ENCODE results near the gene DNAJC7. TPM values are rescaled to one million over a fixed set of nuclear protein-coding genes. Genes with fewer than 3 reads are reported as not detected.
"Not testable (repeated sequence)": the region's sequence is repeated elsewhere in the genome, so short reads cannot be mapped to it uniquely, and the experiment has no call there.

Gene DNAJC7
- total and polyA plus RNA-seq, 9 donors: 58.3 to 113 (median 97.7) TPM

DNA sequence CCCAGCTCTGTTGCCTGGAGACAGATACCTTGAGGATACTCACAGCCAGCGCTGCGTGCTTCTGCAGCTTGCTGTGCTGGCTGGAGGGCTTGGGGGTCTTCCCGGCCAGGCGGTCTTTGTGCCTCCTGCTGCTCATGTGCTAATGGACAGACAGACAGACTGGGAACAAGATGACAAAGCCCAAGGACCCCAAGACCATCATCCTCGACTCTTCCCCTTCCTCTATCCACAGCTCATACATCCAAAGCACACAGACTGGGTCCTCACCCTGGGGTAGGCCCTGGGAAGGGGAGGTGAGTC, 10.3 kb upstream of the DNAJC7 start:
- H3K4me3 ChIP-seq (ENCODE audit: low read length): no peak overlapping the region
- peak; percentile 58 for DNase-seq
- no peaks in the 10 kb centered on the region for H3K9me3 ChIP-seq (replicated peaks; ENCODE audit: control insufficient read depth, low read depth, low read length)
- H3K4me1 ChIP-seq (ENCODE audit: control insufficient read depth, insufficient read depth, low read length): peaks cover 46% of the 10 kb centered on the region
- peaks cover 25% of the 10 kb centered on the region for H3K36me3 ChIP-seq (ENCODE audit: control insufficient read depth, insufficient read depth, low read length)
- peak overlapping the region; percentile 71 for H3K27ac ChIP-seq (ENCODE audit: low read length)
- no peaks in the 10 kb centered on the region for H3K27me3 ChIP-seq (ENCODE audit: control insufficient read depth, insufficient read depth, low read length)
- 29% methylated on average over 4 of the region's 5 CpGs for WGBS (ENCODE audit: insufficient coverage)

DNA sequence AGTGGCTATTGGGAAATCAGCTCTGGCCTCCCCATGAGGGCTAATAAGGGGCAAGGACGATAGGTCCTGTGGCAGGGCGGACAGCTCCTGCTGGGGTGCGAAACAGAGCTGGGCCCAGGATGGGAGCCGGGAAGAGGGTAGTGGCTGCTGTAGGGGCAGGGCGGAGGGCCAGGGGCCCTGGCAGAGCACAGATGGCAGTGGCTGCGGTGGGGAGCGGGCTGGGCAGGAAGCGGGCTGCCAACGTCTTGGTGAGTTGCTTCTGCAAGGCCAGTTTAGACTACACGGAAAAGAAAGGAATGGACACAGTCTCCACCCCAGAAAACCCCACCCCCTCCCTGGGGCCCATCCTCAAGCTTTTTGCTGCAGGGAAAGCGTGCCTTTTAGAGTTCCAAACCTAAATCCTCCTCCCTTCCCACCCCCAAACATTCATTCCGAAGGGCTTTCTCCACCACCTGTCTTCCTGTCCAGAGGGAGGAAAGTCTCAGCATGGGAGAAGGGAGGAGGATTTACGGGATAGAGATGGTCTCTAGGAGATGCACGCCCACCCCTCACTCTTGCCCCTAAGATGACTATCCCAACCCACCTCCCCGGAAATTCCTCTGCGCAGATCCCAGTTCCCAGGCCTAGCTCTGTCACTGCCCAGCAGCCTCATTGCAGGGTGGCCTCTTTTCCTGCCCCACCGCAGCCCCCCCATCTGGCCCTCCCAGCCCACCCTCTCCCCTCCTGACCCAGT, 9.8 kb upstream of the DNAJC7 start:
- no peaks in the 10 kb centered on the region for H3K27me3 ChIP-seq (ENCODE audit: control insufficient read depth, insufficient read depth, low read length)
- peaks cover 46% of the 10 kb centered on the region for H3K4me1 ChIP-seq (ENCODE audit: control insufficient read depth, insufficient read depth, low read length)
- H3K9me3 ChIP-seq (replicated peaks; ENCODE audit: control insufficient read depth, low read depth, low read length): no peaks in the 10 kb centered on the region
- H3K4me3 ChIP-seq (ENCODE audit: low read length): no peak overlapping the region
- peaks cover 30% of the 10 kb centered on the region for H3K36me3 ChIP-seq (ENCODE audit: control insufficient read depth, insufficient read depth, low read length)
- peak; percentile 72 for DNase-seq
- peak overlapping the region; percentile 49 for H3K27ac ChIP-seq (ENCODE audit: low read length)
- WGBS (ENCODE audit: insufficient coverage): 31% methylated on average over 9 of the region's 17 CpGs

DNA sequence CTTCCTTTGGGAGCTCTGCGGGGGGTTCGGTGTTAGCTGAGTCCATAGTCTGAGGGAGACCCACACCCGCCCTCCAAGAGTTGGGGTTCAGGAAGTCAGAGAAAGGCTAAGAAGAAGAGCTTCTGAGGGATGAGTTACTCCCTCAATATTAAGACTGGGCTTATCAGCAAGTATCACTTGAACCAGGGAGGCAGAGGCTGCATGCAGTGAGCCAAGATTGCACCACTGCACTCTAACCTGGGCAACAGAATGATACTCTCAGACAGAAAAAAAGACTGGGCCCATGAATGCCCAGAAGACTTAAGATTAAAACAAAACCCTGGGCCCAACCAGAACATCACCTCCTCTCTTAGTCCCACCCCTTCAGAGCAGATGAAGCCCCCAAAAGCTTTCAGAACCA, 8.7 kb upstream of the DNAJC7 start:
- WGBS (ENCODE audit: insufficient coverage): no CpG with 5 or more reads among the region's 3 CpGs
- peaks cover 48% of the 10 kb centered on the region for H3K4me1 ChIP-seq (ENCODE audit: control insufficient read depth, insufficient read depth, low read length)
- no peak for DNase-seq
- H3K27me3 ChIP-seq (ENCODE audit: control insufficient read depth, insufficient read depth, low read length): no peaks in the 10 kb centered on the region
- H3K9me3 ChIP-seq (replicated peaks; ENCODE audit: control insufficient read depth, low read depth, low read length): no peaks in the 10 kb centered on the region
- H3K27ac ChIP-seq (ENCODE audit: low read length): no peak overlapping the region
- H3K4me3 ChIP-seq (ENCODE audit: low read length): no peak overlapping the region
- peaks cover 37% of the 10 kb centered on the region for H3K36me3 ChIP-seq (ENCODE audit: control insufficient read depth, insufficient read depth, low read length)

DNA sequence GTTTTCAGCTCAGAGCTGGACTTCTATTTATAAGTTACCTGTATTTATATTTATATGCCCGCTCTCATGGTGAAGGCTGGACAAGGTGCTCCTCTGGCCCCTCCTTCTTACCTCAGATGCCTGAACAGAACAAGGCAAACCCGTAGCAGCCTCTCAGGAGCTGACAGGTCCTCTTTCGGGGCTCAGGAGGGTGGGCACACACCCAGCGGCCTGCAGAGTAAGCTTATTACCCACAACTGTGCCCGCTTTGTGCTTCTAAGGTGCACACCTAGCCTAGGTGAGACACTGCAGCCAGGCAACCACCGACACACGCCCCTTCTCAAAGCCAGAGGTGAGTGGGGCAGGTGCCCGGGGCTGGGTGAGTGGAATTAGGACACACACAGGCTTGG, 7.9 kb upstream of the DNAJC7 start:
- Histone ChIP-seq H3K36me3 (ENCODE audit: control insufficient read depth, insufficient read depth, low read length) (peaks cover 37% of the 10 kb centered on the region), H3K27me3 (ENCODE audit: control insufficient read depth, insufficient read depth, low read length) (no peaks in the 10 kb centered on the region), H3K27ac (ENCODE audit: low read length) (no peak overlapping the region), H3K4me3 (ENCODE audit: low read length) (no peak overlapping the region), H3K9me3 (replicated peaks; ENCODE audit: control insufficient read depth, low read depth, low read length) (no peaks in the 10 kb centered on the region), H3K4me1 (ENCODE audit: control insufficient read depth, insufficient read depth, low read length) (peaks cover 55% of the 10 kb centered on the region)
- DNase-seq: no peak
- WGBS (ENCODE audit: insufficient coverage): 74% methylated on average over 4 of the region's 8 CpGs

DNA sequence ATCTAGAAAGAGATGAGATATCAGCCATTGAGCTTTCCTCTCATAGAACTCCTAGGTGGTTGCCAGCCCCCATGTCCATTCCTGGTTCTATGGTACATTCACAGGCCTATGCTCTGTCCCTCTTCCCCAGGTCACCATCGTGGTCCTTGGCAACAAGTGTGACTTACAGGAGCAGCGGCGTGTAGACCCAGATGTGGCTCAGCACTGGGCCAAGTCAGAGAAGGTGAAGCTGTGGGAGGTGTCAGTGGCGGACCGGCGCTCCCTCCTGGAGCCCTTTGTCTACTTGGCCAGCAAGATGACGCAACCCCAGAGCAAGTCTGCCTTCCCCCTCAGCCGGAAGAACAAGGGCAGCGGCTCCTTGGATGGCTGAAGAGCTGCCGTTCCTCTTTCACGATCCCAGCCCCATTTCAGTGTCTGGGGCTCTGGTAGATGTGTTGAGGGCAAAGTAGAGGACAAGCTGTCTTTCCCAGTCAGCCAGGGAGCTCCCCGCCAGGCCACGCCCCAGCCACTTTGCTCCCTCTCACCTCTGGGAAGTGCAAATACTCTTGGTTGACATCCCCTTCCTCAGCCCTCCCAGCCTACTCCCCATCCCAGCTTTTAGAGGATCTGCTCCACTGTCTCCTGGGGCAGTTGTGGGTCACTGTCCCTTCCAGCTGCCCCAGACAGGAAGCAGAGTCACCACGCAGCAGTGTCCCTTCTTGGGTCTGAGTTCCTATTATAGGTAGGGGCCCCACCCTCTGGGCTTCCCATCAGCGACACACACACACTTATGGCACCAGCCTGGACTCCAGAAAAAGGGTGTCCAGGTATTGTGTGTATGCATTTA, 6.5 kb upstream of the DNAJC7 start:
- peak; percentile 42 for DNase-seq
- H3K9me3 ChIP-seq (replicated peaks; ENCODE audit: control insufficient read depth, low read depth, low read length): no peaks in the 10 kb centered on the region
- H3K4me3 ChIP-seq (ENCODE audit: low read length): no peak overlapping the region
- peaks cover 35% of the 10 kb centered on the region for H3K36me3 ChIP-seq (ENCODE audit: control insufficient read depth, insufficient read depth, low read length)
- WGBS (ENCODE audit: insufficient coverage): 86% methylated on average over 9 of the region's 15 CpGs
- peaks cover 50% of the 10 kb centered on the region for H3K4me1 ChIP-seq (ENCODE audit: control insufficient read depth, insufficient read depth, low read length)
- H3K27ac ChIP-seq (ENCODE audit: low read length): peak overlapping the region; percentile 52
- no peaks in the 10 kb centered on the region for H3K27me3 ChIP-seq (ENCODE audit: control insufficient read depth, insufficient read depth, low read length)

DNA sequence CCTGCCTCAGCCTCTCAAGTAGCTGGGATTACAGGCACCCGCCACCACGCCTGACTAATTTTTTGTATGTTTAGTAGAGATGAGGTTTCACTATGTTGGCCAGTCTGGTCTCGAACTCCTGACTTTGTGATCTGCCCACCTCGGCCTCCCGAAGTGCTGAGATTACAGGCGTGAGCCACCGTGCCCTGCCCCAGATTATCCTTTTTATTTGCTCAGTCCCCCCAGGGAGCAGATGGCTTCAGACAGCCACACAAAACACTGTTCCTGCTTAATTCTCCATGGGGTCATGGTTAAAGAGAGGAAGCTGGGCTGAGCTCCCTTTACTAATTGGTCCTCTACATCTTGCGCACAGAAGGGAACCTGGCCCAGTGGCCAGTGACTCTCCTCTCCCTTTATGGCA, 3.6 kb upstream of the DNAJC7 start:
- not testable (repeated sequence) for DNase-seq; H3K27me3 ChIP-seq (ENCODE audit: control insufficient read depth, insufficient read depth, low read length); H3K9me3 ChIP-seq (replicated peaks; ENCODE audit: control insufficient read depth, low read depth, low read length); H3K27ac ChIP-seq (ENCODE audit: low read length)
- peaks cover 35% of the 10 kb centered on the region for H3K36me3 ChIP-seq (ENCODE audit: control insufficient read depth, insufficient read depth, low read length)
- WGBS (ENCODE audit: insufficient coverage): no CpG with 5 or more reads among the region's 8 CpGs
- peaks cover 39% of the 10 kb centered on the region for H3K4me1 ChIP-seq (ENCODE audit: control insufficient read depth, insufficient read depth, low read length)
- H3K4me3 ChIP-seq (ENCODE audit: low read length): peak overlapping the region; percentile 86

DNA sequence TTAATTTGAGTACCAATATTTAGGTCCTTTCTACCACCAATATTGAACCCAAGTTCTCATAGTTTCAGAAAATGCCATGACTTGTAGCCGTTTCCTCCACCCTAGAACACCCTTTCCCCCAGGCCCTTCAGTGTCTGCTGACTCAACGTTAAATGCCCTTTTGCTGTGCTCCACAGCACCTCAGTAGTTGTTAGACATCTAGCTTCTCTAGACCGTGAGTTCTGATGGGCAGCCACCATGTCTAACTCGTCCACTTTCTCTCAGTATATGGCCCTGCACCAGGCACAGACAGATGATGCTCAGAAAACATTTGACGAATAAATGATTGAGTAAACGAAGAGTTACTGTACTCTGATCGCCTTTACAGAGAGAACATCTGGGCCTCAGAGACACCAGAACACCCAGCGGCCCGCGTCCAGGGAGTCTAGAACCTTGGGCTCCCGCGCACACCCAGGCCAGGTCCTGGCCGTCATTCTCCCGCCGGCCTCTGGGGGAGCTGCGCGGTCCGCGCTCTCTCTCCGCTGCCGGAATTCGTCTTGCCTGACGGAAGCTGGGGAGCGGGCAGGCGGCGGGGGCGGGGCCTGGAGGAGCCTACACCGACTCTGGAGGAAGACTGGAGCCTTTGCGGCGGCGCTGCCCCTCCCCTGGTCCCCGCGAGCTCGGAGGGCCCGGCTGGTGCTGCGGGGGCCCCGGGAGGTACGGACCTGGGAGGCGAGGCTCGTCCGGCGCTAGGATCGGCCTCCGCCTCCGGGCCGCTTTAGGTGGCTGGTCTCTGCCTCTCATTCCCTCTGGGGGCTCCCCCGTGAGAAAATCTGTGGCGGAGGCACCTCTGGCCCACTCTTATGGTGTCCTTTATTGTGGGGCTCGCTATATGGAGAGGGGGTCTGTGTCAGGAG, 2.5 kb upstream of the DNAJC7 start, which contains the start of gene NKIRAS2:
Gene NKIRAS2, plus strand, starts transcription at position 582 of the 896 bp plus-strand sequence. CDS start 1,488 bp downstream, outside the sequence.
- WGBS (ENCODE audit: insufficient coverage): 5% methylated on average over 48 of the region's 49 CpGs
- Histone ChIP-seq H3K4me3 (ENCODE audit: low read length) (peak within 1 kb of the TSS; percentile 86), H3K4me1 (ENCODE audit: control insufficient read depth, insufficient read depth, low read length) (peaks cover 37% of the 10 kb centered on the region)

DNA sequence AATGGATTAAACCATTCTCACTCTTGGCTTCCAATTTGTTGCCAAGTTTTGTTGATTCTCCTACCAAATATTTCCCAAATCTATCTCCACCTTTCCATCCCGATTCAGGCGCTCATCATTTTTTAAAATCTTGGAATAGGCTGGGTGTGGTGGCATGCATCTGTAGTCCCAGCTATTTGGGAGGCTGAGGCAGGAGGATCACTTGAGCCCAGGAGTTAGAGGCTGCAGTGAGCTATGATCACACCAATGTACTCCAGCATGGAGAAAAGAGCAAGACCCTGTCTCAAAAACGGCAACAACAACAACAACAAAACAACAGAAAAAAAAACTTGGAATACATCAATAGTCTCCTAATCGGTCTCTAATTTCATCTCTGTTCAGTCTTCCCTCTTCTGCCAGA, 1.7 kb upstream of the DNAJC7 start:
- Histone ChIP-seq H3K27ac (ENCODE audit: low read length) (no peak overlapping the region), H3K27me3 (ENCODE audit: control insufficient read depth, insufficient read depth, low read length) (no peaks in the 10 kb centered on the region), H3K9me3 (replicated peaks; ENCODE audit: control insufficient read depth, low read depth, low read length) (no peaks in the 10 kb centered on the region), H3K4me1 (ENCODE audit: control insufficient read depth, insufficient read depth, low read length) (peaks cover 34% of the 10 kb centered on the region), H3K36me3 (ENCODE audit: control insufficient read depth, insufficient read depth, low read length) (peaks cover 30% of the 10 kb centered on the region), H3K4me3 (ENCODE audit: low read length) (no peak overlapping the region)
- no CpG with 5 or more reads among the region's 4 CpGs for WGBS (ENCODE audit: insufficient coverage)
- DNase-seq: no peak

More for the DNA sequence above, 2.5 kb upstream of the DNAJC7 start, which contains the start of gene NKIRAS2:
- no peaks in the 10 kb centered on the region for H3K27me3 ChIP-seq (ENCODE audit: control insufficient read depth, insufficient read depth, low read length)
- DNase-seq: peak; percentile 95
- no peaks in the 10 kb centered on the region for H3K9me3 ChIP-seq (replicated peaks; ENCODE audit: control insufficient read depth, low read depth, low read length)
- H3K36me3 ChIP-seq (ENCODE audit: control insufficient read depth, insufficient read depth, low read length): peaks cover 31% of the 10 kb centered on the region
- peak within 1 kb of the TSS; percentile 81 for H3K27ac ChIP-seq (ENCODE audit: low read length)

DNA sequence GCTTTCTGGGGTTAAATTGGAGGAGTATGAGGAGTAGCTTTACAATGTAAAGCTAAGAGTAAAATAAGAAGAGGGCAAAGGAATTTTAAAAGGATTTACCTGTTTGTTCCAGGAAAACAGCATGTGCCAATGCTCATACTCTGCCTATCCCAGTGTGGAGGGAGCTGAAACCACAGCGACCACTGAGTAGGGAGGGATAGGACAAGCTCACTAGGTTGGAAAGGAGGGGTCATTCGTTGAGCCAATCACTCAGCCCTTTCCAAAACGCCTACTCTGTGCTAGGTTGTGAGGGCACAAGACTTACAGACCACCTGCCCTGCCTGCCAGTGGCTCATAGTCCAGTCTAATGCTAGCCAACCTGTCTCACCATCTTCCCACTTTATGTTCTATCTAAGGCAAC, 1.1 kb upstream of the DNAJC7 start:
- Histone ChIP-seq H3K4me3 (ENCODE audit: low read length) (peak overlapping the region; percentile 63), H3K36me3 (ENCODE audit: control insufficient read depth, insufficient read depth, low read length) (peaks cover 23% of the 10 kb centered on the region), H3K4me1 (ENCODE audit: control insufficient read depth, insufficient read depth, low read length) (peaks cover 31% of the 10 kb centered on the region), H3K27me3 (ENCODE audit: control insufficient read depth, insufficient read depth, low read length) (no peaks in the 10 kb centered on the region), H3K27ac (ENCODE audit: low read length) (peak overlapping the region; percentile 97), H3K9me3 (replicated peaks; ENCODE audit: control insufficient read depth, low read depth, low read length) (no peaks in the 10 kb centered on the region)
- no peak for DNase-seq
- 0% methylated on average over 1 of the region's 3 CpGs for WGBS (ENCODE audit: insufficient coverage)

DNA sequence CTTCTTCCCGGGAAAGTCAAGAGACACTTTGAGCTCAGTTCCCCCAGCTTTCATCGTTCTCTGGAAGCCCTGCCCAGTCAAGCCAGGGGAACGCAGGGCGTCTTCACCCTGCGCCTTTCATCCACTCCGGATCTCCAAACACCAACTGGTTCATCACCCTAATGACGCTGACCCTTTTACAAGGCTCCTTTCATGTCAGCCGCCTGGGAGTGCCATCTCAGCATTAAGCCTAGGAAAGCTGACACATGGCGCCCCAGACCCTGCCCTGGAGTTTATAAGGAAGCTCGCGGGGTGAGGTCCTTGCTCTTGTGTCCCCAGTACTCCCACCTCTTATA, 594 bp upstream of the DNAJC7 start:
- Histone ChIP-seq H3K36me3 (ENCODE audit: control insufficient read depth, insufficient read depth, low read length) (peaks cover 18% of the 10 kb centered on the region), H3K4me1 (ENCODE audit: control insufficient read depth, insufficient read depth, low read length) (peaks cover 31% of the 10 kb centered on the region), H3K27me3 (ENCODE audit: control insufficient read depth, insufficient read depth, low read length) (no peaks in the 10 kb centered on the region), H3K4me3 (ENCODE audit: low read length) (peak overlapping the region; percentile 63), H3K9me3 (replicated peaks; ENCODE audit: control insufficient read depth, low read depth, low read length) (no peaks in the 10 kb centered on the region), H3K27ac (ENCODE audit: low read length) (peak overlapping the region; percentile 97)
- WGBS (ENCODE audit: insufficient coverage): 0% methylated on average over 2 of the region's 11 CpGs
- no peak for DNase-seq
